ENCODE data around the gene LST1.

LST1 gene

GRCh38 chr6:31626952-31627351, 40.9 kb downstream of the LST1 start:
- H3K36me3 ChIP-seq (replicated peaks; ENCODE audit: insufficient read depth, low read length), result peaks cover 20% of the 10 kb centered on the region
- no peaks in the 10 kb centered on the region for H3K27me3 ChIP-seq (replicated peaks; ENCODE audit: insufficient read depth, low read length)
- DNase-seq, result no peak
- H3K79me2 ChIP-seq (ENCODE audit: low read length), result peaks cover 89% of the 10 kb centered on the region
- no peaks in the 10 kb centered on the region for H3K9me3 ChIP-seq (replicated peaks; ENCODE audit: insufficient read depth, low read length)
- no peak overlapping the region for H3K9ac ChIP-seq (ENCODE audit: low read length)
- TF ChIP-seq CTCF (IDR thresholded peaks at IDR 0.05; ENCODE audit: low read length) (no peak), EZH2 (optimal IDR thresholded peaks at IDR 0.05; ENCODE audit: low read depth, low read length) (no peak), EZH2phosphoT487 (IDR thresholded peaks at IDR 0.05; ENCODE audit: low read length) (no peak)
- H4K20me1 ChIP-seq (ENCODE audit: insufficient read depth, low read length), result no peaks in the 10 kb centered on the region; the same call in 1 of the 2 replicates
- no peaks in the 10 kb centered on the region; the same call in 1 of the 2 replicates for H3F3A ChIP-seq (ENCODE audit: insufficient read depth, low read length)
- no peak overlapping the region for H3K4me2 ChIP-seq (ENCODE audit: low read depth, low read length)
- H3K9me2 ChIP-seq (replicated peaks; ENCODE audit: insufficient read depth, low read length), result no peaks in the 10 kb centered on the region
- H2AFZ ChIP-seq (ENCODE audit: low read length), result no peak overlapping the region
- no peak overlapping the region for H3K27ac ChIP-seq (ENCODE audit: low read length)
- no peak overlapping the region for H3K4me3 ChIP-seq (ENCODE audit: low read length)
- peaks cover 8% of the 10 kb centered on the region; the same call in 1 of the 2 replicates for H3K4me1 ChIP-seq (ENCODE audit: low read length)

- Histone ChIP-seq H4K20me1 (ENCODE audit: insufficient read depth, low read length) (no peaks in the 10 kb centered on the region; the same call in 1 of the 2 replicates), H3K9me2 (replicated peaks; ENCODE audit: insufficient read depth, low read length) (no peaks in the 10 kb centered on the region), H3K9ac (ENCODE audit: low read length) (no peak overlapping the region), H3K4me2 (ENCODE audit: low read depth, low read length) (no peak overlapping the region), H3K27ac (ENCODE audit: low read length) (no peak overlapping the region), H3K79me2 (ENCODE audit: low read length) (peaks cover 89% of the 10 kb centered on the region), H3K4me3 (ENCODE audit: low read length) (no peak overlapping the region), H3K9me3 (replicated peaks; ENCODE audit: insufficient read depth, low read length) (no peaks in the 10 kb centered on the region), H3F3A (ENCODE audit: insufficient read depth, low read length) (no peaks in the 10 kb centered on the region; the same call in 1 of the 2 replicates), H2AFZ (ENCODE audit: low read length) (no peak overlapping the region), H3K27me3 (replicated peaks; ENCODE audit: insufficient read depth, low read length) (no peaks in the 10 kb centered on the region), H3K4me1 (ENCODE audit: low read length) (no peaks in the 10 kb centered on the region), H3K36me3 (replicated peaks; ENCODE audit: insufficient read depth, low read length) (peaks cover 20% of the 10 kb centered on the region)
- no peak for DNase-seq
- TF ChIP-seq EZH2phosphoT487 (IDR thresholded peaks at IDR 0.05; ENCODE audit: low read length) (no peak), EZH2 (optimal IDR thresholded peaks at IDR 0.05; ENCODE audit: low read depth, low read length) (no peak), CTCF (IDR thresholded peaks at IDR 0.05; ENCODE audit: low read length) (no peak)
Measured at GRCh38 chr6:31627690-31628287, 41.7 kb downstream of the LST1 start.

- peaks cover 82% of the 10 kb centered on the region for H3K79me2 ChIP-seq (ENCODE audit: low read length)
- H3K9ac ChIP-seq (ENCODE audit: low read length), result no peak overlapping the region
- H3K9me2 ChIP-seq (replicated peaks; ENCODE audit: insufficient read depth, low read length), result no peaks in the 10 kb centered on the region
- H3K36me3 ChIP-seq (replicated peaks; ENCODE audit: insufficient read depth, low read length), result peaks cover 20% of the 10 kb centered on the region
- no peaks in the 10 kb centered on the region for H3K9me3 ChIP-seq (replicated peaks; ENCODE audit: insufficient read depth, low read length)
- no peaks in the 10 kb centered on the region for H3K27me3 ChIP-seq (replicated peaks; ENCODE audit: insufficient read depth, low read length)
- H3K4me1 ChIP-seq (ENCODE audit: low read length), result no peaks in the 10 kb centered on the region
- no peaks in the 10 kb centered on the region; the same call in 1 of the 2 replicates for H4K20me1 ChIP-seq (ENCODE audit: insufficient read depth, low read length)
- no peak overlapping the region for H3K4me3 ChIP-seq (ENCODE audit: low read length)
- no peaks in the 10 kb centered on the region; the same call in 1 of the 2 replicates for H3F3A ChIP-seq (ENCODE audit: insufficient read depth, low read length)
- DNase-seq, result no peak
- TF ChIP-seq EZH2 (optimal IDR thresholded peaks at IDR 0.05; ENCODE audit: low read depth, low read length) (no peak), EZH2phosphoT487 (IDR thresholded peaks at IDR 0.05; ENCODE audit: low read length) (no peak), CTCF (IDR thresholded peaks at IDR 0.05; ENCODE audit: low read length) (no peak)
- H2AFZ ChIP-seq (ENCODE audit: low read length), result no peak overlapping the region
- H3K4me2 ChIP-seq (ENCODE audit: low read depth, low read length), result no peak overlapping the region
- no peak overlapping the region for H3K27ac ChIP-seq (ENCODE audit: low read length)
Measured at GRCh38 chr6:31629014-31629413, 42.9 kb downstream of the LST1 start.
